Measurements from ENCODE around the gene MLN.

GRCh38 chr6:33781131-33781975, 22.4 kb downstream of the MLN start:
- TF ChIP-seq CTCF (IDR thresholded peaks at IDR 0.05; ENCODE audit: extremely low read depth in 1 of 2, insufficient read depth in 1 of 2, low read depth in 1 of 2, low read length in 2 of 2) (no peak), EZH2 (IDR thresholded peaks at IDR 0.05; ENCODE audit: borderline replicate concordance, low read depth, low read length, severe bottlenecking) (no peak), POLR2AphosphoS5 (IDR thresholded peaks at IDR 0.05; ENCODE audit: insufficient read depth, low read depth, low read length) (peak; percentile 97), POLR2A (IDR thresholded peaks at IDR 0.05; ENCODE audit: low read depth, low read length) (peak; percentile 71), GATA2 (IDR thresholded peaks at IDR 0.05; ENCODE audit: insufficient read depth, insufficient read length, low read depth, low read length) (peak; percentile 15), MYC (IDR thresholded peaks at IDR 0.05; ENCODE audit: low read depth, low read length) (peak; percentile 7), JUN (IDR thresholded peaks at IDR 0.05; ENCODE audit: borderline replicate concordance, insufficient read depth, insufficient read length, low read depth) (peak; percentile 92), MAX (IDR thresholded peaks at IDR 0.05; ENCODE audit: insufficient read depth, insufficient read length) (peak; percentile 30), FOS (IDR thresholded peaks at IDR 0.05; ENCODE audit: borderline replicate concordance, insufficient read depth, low read length) (peak; percentile 73)
